CD4-positive, alpha-beta T cell treated with Interleukin-6 at 100 ng/mL for 8 hours (primary cell): ENCODE data around the gene MARVELD3.

Source experiments
- DNase-seq: peaks from one replicate; pipeline ENCODE4 v3.0.0-alpha.2; 2020; ENCODE audit warnings: mixed read lengths, low spot score

The MARVELD3 gene

GRCh38 chr16:71623597-71623996 lies 2.4 kb upstream of the MARVELD3 start:
- DNase-seq, result no peak

DNA sequence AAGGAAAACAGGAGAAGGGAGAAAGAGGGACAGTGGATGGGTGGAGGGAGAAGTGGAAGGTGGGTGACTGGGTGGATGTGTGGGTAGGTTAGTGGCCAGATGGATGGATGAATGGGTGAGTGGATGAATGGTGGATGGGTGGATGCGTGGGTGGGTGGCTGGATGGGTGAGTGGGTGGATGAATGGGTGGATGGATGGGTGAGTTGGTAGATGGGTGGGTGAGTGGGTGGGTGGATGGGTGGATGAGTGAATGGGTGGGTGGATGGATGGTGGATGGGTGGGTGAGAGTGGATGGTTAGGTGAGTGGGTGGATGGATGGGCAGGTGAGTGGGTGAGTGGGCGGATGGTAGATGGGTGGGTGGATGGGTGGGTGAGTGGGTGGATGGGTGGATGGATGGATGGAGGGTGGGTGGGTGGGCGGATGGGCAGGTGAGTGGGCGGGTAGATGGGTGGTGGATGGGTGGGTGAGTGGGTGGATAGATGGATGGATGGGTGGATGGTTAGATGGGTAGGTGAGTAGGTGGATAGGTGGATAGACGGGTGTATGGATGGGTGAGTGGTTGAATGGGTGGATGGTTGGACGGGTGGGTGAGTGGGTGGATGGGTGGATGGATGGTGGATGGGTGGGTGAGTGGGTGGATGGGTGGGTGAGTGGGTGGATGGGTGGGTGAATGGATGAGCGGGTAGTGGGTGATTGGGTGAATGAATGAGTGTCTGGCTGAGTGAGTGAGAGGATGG lies 702 bp upstream of the MARVELD3 start:
- no peak for DNase-seq

GRCh38 chr16:71626858-71627213 lies 852 bp downstream of the MARVELD3 start:
- no peak for DNase-seq

- no peak for DNase-seq
Measured at GRCh38 chr16:71627731-71628181, 1.8 kb downstream of the MARVELD3 start.

GRCh38 chr16:71628810-71629209 lies 2.8 kb downstream of the MARVELD3 start:
- DNase-seq, result no peak

GRCh38 chr16:71629278-71630016 lies 3.5 kb downstream of the MARVELD3 start:
- DNase-seq, result no peak

GRCh38 chr16:71630808-71631207 lies 4.8 kb downstream of the MARVELD3 start:
- no peak for DNase-seq

DNA sequence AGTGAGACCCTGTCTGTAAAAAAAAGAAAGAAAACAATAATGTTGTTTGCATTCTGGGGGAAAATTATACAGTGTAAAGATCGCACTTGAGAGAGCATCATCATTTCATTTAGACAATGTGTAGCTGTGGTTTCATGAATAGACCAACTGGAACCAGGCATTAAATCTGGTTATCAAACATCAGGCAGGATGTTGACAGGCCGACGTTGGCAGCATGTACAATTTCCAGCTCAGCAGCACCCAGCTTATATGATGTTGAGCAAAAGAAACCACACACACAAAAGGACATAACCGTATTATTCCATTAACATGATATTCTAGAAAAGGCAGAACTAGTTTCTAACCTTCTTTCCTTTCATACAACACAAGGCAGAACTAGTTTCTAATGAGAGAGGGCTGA lies 5.8 kb downstream of the MARVELD3 start:
- no peak for DNase-seq

GRCh38 chr16:71635632-71636031 lies 9.6 kb downstream of the MARVELD3 start:
- no peak for DNase-seq

DNA sequence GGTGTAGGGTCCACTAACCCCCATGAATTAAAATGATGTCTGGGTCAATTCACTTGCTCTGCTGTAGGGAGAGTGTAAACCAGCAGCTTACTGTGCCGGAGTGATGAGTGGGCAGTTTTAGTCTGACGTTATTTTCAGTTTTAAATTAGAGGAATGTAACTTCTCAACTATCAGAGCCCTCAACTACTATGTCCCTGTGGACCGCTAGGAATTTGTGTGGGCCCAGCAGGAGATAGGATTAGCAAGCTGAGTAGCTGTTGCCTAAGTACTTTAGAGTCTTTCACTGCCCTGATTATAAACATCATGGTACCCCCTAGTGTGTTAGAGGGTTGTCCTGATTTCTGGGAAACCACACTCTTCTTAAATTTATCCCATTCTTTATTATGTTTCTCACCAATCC lies 11.4 kb downstream of the MARVELD3 start:
- no peak for DNase-seq

GRCh38 chr16:71645450-71645849 lies 19.5 kb downstream of the MARVELD3 start:
- DNase-seq, result no peak

DNA sequence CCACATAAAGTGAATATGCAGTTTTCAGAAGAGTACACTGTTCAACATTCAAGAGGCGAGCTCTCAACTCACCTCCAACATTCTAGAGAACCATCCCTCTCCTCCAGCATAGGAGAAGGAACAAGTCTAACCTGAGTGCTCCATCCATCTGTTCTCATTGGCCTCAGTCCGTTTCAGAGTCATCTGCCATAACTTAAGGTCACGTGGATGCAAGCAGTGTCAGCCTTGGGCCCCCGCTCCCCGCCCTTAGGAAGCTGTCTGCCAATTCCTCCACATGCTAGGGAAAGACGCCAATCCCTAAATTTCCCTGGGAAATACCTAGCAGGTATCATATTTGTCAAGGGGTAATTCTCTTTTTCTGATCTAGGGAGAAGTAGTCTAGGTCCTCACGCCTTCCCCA lies 21.4 kb downstream of the MARVELD3 start:
- DNase-seq, result no peak

DNA sequence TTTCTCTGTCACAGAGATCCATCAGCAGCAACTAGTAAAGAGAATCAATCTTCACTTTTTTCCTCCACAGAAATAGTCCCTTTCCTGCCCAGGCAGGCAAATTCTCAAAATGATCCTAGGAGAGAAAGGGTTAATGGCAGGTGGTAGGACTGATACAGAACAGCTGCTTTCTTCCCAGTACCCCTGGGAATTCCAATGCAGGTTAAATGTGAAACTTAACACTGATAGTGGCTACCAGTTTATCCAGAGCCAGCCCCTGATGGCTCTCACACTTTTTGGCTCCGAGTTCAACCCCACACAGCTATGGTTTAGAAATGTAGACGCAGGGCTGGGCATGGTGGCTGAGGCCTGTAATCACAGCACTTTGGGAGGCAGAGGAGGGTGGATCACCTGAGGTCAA lies 22.2 kb downstream of the MARVELD3 start:
- no peak for DNase-seq

DNA sequence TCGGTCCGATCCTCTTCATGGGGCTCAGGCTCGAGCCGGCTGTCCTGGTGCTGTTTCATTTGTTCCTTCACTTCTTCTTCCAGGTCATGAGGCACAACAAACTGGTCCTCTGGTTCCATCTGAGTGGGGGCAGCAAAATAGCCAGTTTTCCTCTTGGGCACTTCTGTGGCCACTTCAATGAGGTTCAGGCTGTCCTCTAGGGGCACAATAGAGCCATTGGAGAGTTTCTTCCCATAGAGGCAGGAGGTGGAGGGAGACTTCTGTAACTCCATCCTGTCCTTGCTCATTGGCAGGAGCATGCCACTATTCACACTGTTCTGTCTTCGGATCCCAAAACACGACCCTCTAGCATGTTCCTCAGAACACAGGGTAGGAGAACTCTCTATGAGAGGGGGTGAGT lies 22.9 kb downstream of the MARVELD3 start:
- DNase-seq, result no peak

DNA sequence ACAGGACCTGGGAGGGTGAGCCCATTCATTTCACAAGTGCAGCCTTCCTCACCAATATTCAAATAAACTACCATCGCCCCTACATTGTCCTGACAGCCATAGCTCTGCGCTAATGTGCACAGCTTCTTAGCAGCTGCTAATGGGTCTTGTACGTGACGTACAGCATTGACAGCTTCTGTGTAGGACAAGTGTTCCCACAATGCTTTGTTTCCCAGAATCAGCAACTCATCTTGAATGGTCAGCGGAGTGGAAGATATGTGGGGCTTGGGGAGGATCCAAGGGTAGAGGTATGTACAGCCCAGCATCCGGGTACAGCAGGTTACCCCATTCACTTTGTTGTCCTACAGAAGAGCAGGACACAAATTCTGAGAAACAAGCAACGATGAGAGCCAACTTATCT lies 23.7 kb downstream of the MARVELD3 start:
- DNase-seq, result no peak

DNA sequence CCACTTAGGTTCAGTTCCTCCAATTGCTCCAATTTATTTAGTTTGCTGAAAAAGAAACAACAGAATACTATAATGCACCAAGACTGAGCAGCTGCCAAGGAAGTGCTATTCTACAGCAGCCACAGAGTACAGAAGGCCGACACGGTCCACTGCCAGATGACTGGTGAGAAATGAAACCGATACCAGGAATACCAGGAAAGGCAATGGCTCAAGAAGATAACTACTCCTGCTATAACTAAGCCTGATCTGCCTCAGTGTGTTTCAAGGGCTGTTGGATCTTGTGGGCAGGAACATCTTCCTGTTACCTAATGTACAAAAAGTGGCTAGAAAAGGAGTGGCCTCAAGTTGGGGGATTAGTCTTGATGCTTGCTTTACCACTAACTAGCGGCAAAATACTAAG lies 32.8 kb downstream of the MARVELD3 start:
- no peak for DNase-seq

- no peak for DNase-seq
Measured at GRCh38 chr16:71659471-71659870, 33.5 kb downstream of the MARVELD3 start.

DNA sequence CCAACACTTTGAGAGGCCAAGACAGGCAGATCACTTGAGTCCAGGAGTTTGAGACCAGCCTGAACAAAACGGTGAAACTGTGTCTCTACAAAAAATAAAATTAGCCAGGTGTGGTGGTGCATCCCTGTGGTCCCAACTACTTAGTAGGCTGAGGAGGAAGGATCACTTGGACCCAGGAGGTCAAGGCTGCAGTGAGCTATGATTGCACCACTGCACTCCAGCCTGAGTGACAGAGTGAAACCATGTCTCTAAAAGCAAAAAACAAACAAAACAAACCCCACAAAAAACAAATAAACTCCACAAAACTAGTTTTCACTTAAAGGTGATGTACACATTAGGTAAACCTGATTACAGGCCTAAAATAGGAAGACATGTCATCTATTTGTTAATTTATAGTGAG lies 40.3 kb downstream of the MARVELD3 start:
- DNase-seq, result no peak

GRCh38 chr16:71666928-71667707 lies 41.1 kb downstream of the MARVELD3 start:
- DNase-seq, result no peak

DNA sequence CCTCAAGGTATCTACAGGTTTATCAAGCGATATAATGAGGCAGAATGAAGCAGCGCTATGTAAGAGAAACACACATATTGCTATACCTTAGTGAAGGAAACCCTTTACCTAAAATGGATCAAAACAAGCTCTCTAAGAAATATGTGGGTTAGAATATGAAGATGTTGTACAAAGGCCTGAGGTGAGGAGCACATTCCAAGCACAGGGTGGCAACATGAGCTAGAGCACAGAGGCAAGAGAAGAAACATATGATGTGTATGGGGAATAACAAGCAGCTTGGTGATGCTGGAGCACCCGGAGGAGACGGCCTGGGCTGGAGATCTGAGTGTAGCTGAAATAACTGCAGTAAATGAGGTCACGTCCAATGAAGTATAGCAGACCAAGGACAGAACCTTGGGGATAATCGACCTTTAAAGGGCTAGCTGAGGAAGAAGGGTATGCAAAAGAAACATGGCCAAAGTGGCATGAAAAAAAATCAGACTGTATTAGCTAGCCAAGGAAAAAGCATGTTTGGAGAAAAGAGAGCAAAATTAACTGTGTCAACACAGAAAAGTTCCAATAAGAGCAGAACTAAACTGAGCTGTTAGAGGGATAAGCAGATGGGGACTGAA lies 44.0 kb downstream of the MARVELD3 start:
- no peak for DNase-seq

- DNase-seq, result no peak
Measured at GRCh38 chr16:71670537-71670936, 44.6 kb downstream of the MARVELD3 start.

DNA sequence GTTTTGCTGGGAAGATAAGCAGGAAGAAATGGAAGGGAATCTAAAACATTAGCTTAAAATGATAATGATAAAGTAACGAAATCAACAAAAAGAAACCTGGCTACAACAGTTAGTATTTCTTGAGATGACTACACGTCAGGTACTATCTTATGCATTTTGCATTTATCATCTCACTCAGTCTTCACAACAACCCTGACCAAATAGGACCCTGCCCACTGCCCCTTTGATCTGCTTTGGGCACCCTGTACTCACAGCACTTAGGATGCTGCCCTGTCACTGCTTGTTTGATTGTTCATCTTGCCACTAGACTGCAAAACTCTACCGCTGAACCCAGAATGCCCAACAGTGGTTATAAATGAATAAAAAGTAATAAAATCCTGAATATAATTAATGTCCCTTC lies 45.2 kb downstream of the MARVELD3 start:
- no peak for DNase-seq

DNA sequence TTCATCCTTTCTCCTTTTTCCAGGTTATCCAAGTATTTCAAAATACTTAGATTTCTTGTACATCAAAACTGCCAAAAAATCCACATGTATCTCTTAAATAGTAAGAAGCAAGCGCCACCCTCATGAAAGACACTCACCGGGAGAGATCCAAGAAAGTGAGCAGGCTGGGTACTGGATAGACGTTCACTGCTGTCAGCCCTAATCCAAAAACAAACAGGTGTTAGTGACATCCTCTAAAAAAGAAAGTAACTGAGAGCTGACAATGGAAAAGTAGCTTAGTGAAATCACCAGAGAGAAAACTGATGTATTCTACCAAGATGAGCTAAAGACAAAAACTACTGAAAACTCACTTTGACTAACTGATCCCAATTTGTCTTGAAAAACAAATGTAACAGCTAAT lies 46.1 kb downstream of the MARVELD3 start:
- DNase-seq, result no peak
